Spleen (tissue), 7 donors: ENCODE results near the gene MIPEP.

Source experiments
- CTCF ChIP-seq, 11 experiments: fragments of 200-600 bp in 7 of 11; fragments of 450-650 bp in 4 of 11; sonication (generic) in 4 of 11; IDR thresholded peaks in 8 of 11; conservative IDR thresholded peaks in 3 of 11; 1 replicate in 7 of 11; 2 replicates in 4 of 11; pipeline versions ENCODE4 v1.4.0 to v1.8.0; 2016 to 2021; ENCODE audit warnings: antibody characterized with exemption in 11 of 11, inconsistent platforms in 4 of 11, mild to moderate bottlenecking in 1 of 11
- POLR2A ChIP-seq, 3 donors: fragments of 450-650 bp; IDR thresholded peaks; one replicate each; pipeline ENCODE4 v1.5.1; 2017; ENCODE audit warnings: antibody characterized with exemption in 3 of 3, mild to moderate bottlenecking in 1 of 3
- POLR2AphosphoS5 ChIP-seq, 3 donors: sonication (generic); formaldehyde crosslinking; IDR thresholded peaks; one replicate each; pipeline ENCODE4 v1.5.1; 2017; ENCODE audit warnings: antibody characterized with exemption in 3 of 3
- donor health status: DM: no; HTN: no; CAD: no; lungs with moderate emphysema.
- donor health status: DM: no; HTN: no; CAD: no.
- donor health status: DM: no; HTN: no; CAD: no.

DNA sequence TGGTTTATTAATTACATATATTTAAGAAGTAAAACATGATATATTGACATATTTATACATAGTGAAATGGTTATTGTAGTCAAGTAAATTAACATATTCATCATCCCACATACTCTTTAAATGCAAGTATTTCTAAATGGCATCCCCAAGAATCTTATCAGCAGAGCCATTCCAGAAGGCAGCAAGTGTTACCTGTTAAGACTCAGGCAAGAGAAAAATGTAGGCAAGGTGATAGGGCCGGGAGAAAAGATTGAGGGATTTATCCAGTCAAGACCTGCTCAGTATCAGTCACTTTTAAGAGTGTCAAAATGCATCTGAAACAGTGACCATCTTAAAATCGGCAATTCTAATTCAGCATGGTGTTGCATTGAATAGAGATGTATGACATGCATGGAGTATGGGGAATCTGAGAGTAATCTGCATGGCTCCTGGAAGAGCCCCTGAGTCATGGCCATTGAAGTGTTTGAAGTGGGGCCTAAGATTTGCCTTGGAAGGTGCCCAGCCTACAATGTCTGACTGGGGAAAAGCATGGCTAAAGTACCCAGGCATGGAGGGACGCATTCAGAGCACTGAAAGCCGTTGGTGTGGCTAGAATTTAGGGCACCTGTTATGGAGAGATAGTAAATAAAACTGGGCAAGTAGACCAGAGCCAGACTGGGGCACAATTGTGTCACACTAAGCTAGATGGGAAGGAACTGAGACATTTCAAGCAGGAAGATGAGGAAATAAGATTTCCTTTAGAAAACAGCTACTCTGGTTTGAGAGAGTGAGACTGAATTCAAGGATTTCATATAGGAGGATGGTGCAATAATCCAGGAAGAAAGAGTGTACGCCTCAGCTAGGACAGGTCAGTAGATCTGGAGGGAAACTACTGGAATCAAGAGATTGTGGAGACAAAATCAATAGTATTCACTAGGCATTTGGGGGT lies 33.1 kb upstream of the MIPEP start:
- TF ChIP-seq POLR2A (IDR thresholded peaks at IDR 0.05) (no peak), CTCF (IDR thresholded peaks at IDR 0.05 in 8 of 11, conservative IDR thresholded peaks at IDR 0.05 in 3 of 11) (no peak), POLR2AphosphoS5 (IDR thresholded peaks at IDR 0.05) (no peak)
